Esophagus muscularis mucosa (tissue), 4 donors: ENCODE data around the gene ZNF25.
"Not testable (repeated sequence)": the region's sequence is repeated elsewhere in the genome, so short reads cannot be mapped to it uniquely, and the experiment has no call there.

Experiments
- CTCF ChIP-seq, 3 experiments: fragments of 200-600 bp in 2 of 3; fragments of 450-650 bp in 1 of 3; sonication (generic) in 2 of 3; IDR thresholded peaks; one replicate each; pipeline ENCODE4 v1.5.1; 2017 to 2019; ENCODE audit warnings: antibody characterized with exemption in 3 of 3, mild to moderate bottlenecking in 2 of 3, moderate library complexity in 1 of 3
- EP300 ChIP-seq: sonication (generic); formaldehyde crosslinking; IDR thresholded peaks from one replicate; pipeline ENCODE4 v1.6.1; 2017; ENCODE audit warnings: antibody characterized with exemption
- POLR2A ChIP-seq: fragments of 450-650 bp; IDR thresholded peaks from one replicate; pipeline ENCODE4 v1.6.1; 2017; ENCODE audit warnings: antibody characterized with exemption, moderate library complexity, mild to moderate bottlenecking, low read depth
- POLR2AphosphoS5 ChIP-seq, 2 donors: sonication (generic); formaldehyde crosslinking; IDR thresholded peaks; one replicate each; pipeline ENCODE4 v1.6.1; 2017; ENCODE audit warnings: antibody characterized with exemption in 2 of 2

GRCh38 chr10:38000474-38000873, 24.0 kb upstream of the ZNF25 start:
- not testable (repeated sequence) for TF ChIP-seq POLR2A; CTCF (IDR thresholded peaks at IDR 0.05); EP300; POLR2AphosphoS5 (IDR thresholded peaks at IDR 0.05)
